ENCODE measurements around the gene PEX14. TPM values are rescaled to one million over a fixed set of nuclear protein-coding genes. Genes with fewer than 3 reads are reported as not detected.

The PEX14 gene
- total and polyA plus RNA-seq, 10 of the 15 experiments (the other 5 are each of a cell fraction or from before 2014, with no cell fraction given): 1.4 to 23.2 (median 12.0) TPM

DNA sequence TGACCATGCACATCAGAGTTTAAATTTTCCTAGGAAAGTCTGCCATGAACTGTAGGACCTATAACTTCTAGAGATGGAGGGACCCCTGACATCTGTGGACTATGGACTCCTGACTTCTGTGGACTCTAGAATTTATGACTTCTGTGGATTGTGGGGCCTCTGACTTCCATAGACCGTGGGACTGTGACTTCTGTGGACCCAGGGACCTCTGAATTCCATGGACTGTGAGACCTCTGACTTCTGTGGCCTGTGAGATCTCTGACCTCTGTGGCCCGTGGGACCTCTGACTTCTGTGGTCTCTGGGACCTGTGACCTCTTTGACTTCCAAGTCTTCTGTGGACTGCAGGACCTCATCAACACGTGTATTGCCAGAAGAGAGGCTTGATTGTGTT is 36.7 kb downstream of the PEX14 start:
- POLR2A ChIA-PET: no interaction called here
- peaks cover 66% of the 10 kb centered on the region for H3K4me1 ChIP-seq (ENCODE audit: control insufficient read depth, insufficient read depth, low read length)
- H3K27me3 ChIP-seq (replicated peaks in 1 of 2; ENCODE audit: control insufficient read depth in 2 of 2, insufficient read depth in 2 of 2, low read length in 1 of 2): no peaks in the 10 kb centered on the region
- H3K79me2 ChIP-seq (ENCODE audit: control insufficient read depth, insufficient read depth, low read length): peaks cover 57% of the 10 kb centered on the region
- RAD21 ChIA-PET (ENCODE audit: unreplicated experiment): interaction anchor here (0.9 to 2.5 kb wide), 5 partner anchors 9 to 474 kb away, joined by 3 to 20 read pairs (median 5); no protein-coding TSS in a partner anchor
- DNase-seq (ENCODE audit: low read depth, low spot score) (no peak), ATAC-seq (0 out of 3 replicates have a peak, but pooled peaks have one; percentile 2), FAIRE-seq (no peak)
- peaks cover 1 to 3% of the 10 kb centered on the region in 2 experiments; a peak in 1 of 4 replicates for H3K36me3 ChIP-seq (ENCODE audit: control insufficient read depth in 2 of 2, insufficient read depth in 2 of 2, low read length in 1 of 2)
- no peaks in the 10 kb centered on the region for H3K9me3 ChIP-seq (replicated peaks; ENCODE audit: control insufficient read depth, insufficient read depth, low read length)
- H3K4me2 ChIP-seq (ENCODE audit: control insufficient read depth, insufficient read depth): peak overlapping the region; percentile 98
- H2AFZ ChIP-seq (ENCODE audit: control insufficient read depth, low read depth, low read length): peak overlapping the region; percentile 13; the same call in 1 of the 2 replicates
- in situ Hi-C loops (cut with MboI): no loop called here
- peak overlapping the region; percentile 98 for H3K27ac ChIP-seq (ENCODE audit: control insufficient read depth, insufficient read depth)
- no peaks in the 10 kb centered on the region; the same call in 1 of the 2 replicates for H4K20me1 ChIP-seq (ENCODE audit: control insufficient read depth, insufficient read depth)
- TSS peak; percentile 58 for BruUV-seq (replicated peaks)
- H3K4me3 ChIP-seq: peak overlapping the region; percentile 56; the same call in 1 of the 2 replicates
- WGBS (ENCODE audit: insufficient coverage, insufficient replicate concordance, low lambda C conversion rate, missing lambda C conversion rate): 34% methylated on average over 3 of the region's 3 CpGs
- CTCF ChIA-PET: interaction anchor here (1.1 to 6.4 kb wide), 6 partner anchors 8 to 430 kb away, joined by 3 to 117 read pairs (median 6); no protein-coding TSS in a partner anchor
- H3K9ac ChIP-seq (ENCODE audit: control insufficient read depth, insufficient read depth, low read length): peak overlapping the region; percentile 76
- intact Hi-C loops (cut with micrococcal nuclease; ENCODE audit: unreplicated experiment): loop anchor here (1.0 to 10.0 kb wide), 3 partner anchors 181 to 475 kb away; no protein-coding TSS in a partner anchor
- no peak for TF ChIP-seq POLR2AphosphoS5 (IDR thresholded peaks at IDR 0.05; ENCODE audit: low read length)
- TF ChIP-seq NR2F1 (conservative IDR thresholded peaks at IDR 0.05): peak; percentile 82
- TF ChIP-seq YY1 (IDR thresholded peaks at IDR 0.05; ENCODE audit: low read depth, low read length): 0 out of 2 replicates have a peak, but pooled peaks have one; percentile 23
- SMC1A ChIA-PET (ENCODE audit: uncharacterized antibody, unreplicated experiment): interaction anchor here (0.9 to 5.3 kb wide), 8 partner anchors 9 to 181 kb away, joined by 3 to 71 read pairs (median 4); no protein-coding TSS in a partner anchor

DNA sequence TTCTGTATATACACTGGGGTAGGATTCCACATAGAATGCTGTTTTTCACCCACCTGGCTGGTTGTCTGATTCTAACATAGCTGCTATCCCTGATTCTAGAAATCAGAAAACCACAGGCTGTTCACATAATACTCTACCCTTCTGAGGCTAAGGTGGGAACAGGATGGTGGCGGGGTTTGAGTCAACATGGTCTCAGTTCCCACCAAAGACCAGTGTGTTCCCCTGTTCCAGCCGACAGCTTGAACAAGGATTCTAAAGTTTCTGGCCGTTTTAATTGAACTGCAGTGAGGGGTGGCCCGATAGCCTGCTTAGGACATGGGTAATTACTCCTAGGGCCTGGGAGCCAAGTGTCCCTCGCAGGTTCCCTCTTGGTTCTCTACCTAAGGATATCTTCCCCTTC is 38.4 kb downstream of the PEX14 start:
- RAD21 ChIA-PET (ENCODE audit: unreplicated experiment): interaction anchor here (0.7 to 1.6 kb wide), 8 partner anchors 10 to 524 kb away, joined by 3 to 4 read pairs (median 3); no protein-coding TSS in a partner anchor
- Histone ChIP-seq H4K20me1 (ENCODE audit: control insufficient read depth, insufficient read depth) (no peaks in the 10 kb centered on the region; the same call in 1 of the 2 replicates), H3K4me1 (ENCODE audit: control insufficient read depth, insufficient read depth, low read length) (peaks cover 73% of the 10 kb centered on the region), H3K9me3 (replicated peaks; ENCODE audit: control insufficient read depth, insufficient read depth, low read length) (no peaks in the 10 kb centered on the region), H3K36me3 (ENCODE audit: control insufficient read depth in 2 of 2, insufficient read depth in 2 of 2, low read length in 1 of 2) (peaks cover 3 to 5% of the 10 kb centered on the region in 2 experiments; a peak in 2 of 4 replicates), H3K9ac (ENCODE audit: control insufficient read depth, insufficient read depth, low read length) (peak overlapping the region; percentile 6; the same call in 1 of the 2 replicates), H3K79me2 (ENCODE audit: control insufficient read depth, insufficient read depth, low read length) (peaks cover 66% of the 10 kb centered on the region), H3K27me3 (replicated peaks in 1 of 2; ENCODE audit: control insufficient read depth in 2 of 2, insufficient read depth in 2 of 2, low read length in 1 of 2) (no peaks in the 10 kb centered on the region), H3K4me2 (ENCODE audit: control insufficient read depth, insufficient read depth) (peak overlapping the region; percentile 2), H3K27ac (ENCODE audit: control insufficient read depth, insufficient read depth) (peak overlapping the region; percentile 98), H3K4me3 (no peak overlapping the region), H2AFZ (ENCODE audit: control insufficient read depth, low read depth, low read length) (no peak overlapping the region)
- intact Hi-C loops (cut with micrococcal nuclease; ENCODE audit: unreplicated experiment) (loop anchor here (5.0 to 10.0 kb wide), 2 partner anchors 179 to 452 kb away; no protein-coding TSS in a partner anchor), in situ Hi-C loops (cut with MboI) (no loop called here)
- SMC1A ChIA-PET (ENCODE audit: uncharacterized antibody, unreplicated experiment): interaction anchor here (0.7 to 3.5 kb wide), 14 partner anchors 9 to 524 kb away, joined by 3 to 21 read pairs (median 4); no protein-coding TSS in a partner anchor
- CTCF ChIA-PET: interaction anchor here (0.7 to 2.8 kb wide), 9 partner anchors 9 to 396 kb away, joined by 3 to 21 read pairs (median 6); no protein-coding TSS in a partner anchor
- ATAC-seq (peak; percentile 43), FAIRE-seq (no peak), DNase-seq (ENCODE audit: low read depth, low spot score) (no peak)
- BruUV-seq (replicated peaks): no TSS peak
- POLR2A ChIA-PET: interaction anchor here (0.9 kb wide), 1 partner anchor 18 kb away, joined by 3 read pairs; no protein-coding TSS in a partner anchor
- 74% methylated on average over 5 of the region's 5 CpGs for WGBS (ENCODE audit: insufficient coverage, insufficient replicate concordance, low lambda C conversion rate, missing lambda C conversion rate)
- TF ChIP-seq NBN (IDR thresholded peaks at IDR 0.05): no peak
- TF ChIP-seq IRF4 (IDR thresholded peaks at IDR 0.05; ENCODE audit: low read depth, low read length): peak; percentile 77; the same call in 1 of the 2 replicates
- TF ChIP-seq TCF12 (IDR thresholded peaks at IDR 0.05; ENCODE audit: low read depth, low read length): peak; percentile 75
- TF ChIP-seq EED (IDR thresholded peaks at IDR 0.05; ENCODE audit: low read depth): peak; percentile 65
- TF ChIP-seq NR2F1 (conservative IDR thresholded peaks at IDR 0.05): no peak
- peak; percentile 68 for TF ChIP-seq MEF2B (IDR thresholded peaks at IDR 0.05; ENCODE audit: partially characterized antibody, poor library complexity, severe bottlenecking)
- TF ChIP-seq TARDBP (IDR thresholded peaks at IDR 0.05; ENCODE audit: borderline replicate concordance): no peak
- peak; percentile 30; the same call in 1 of the 2 replicates for TF ChIP-seq MTA2 (IDR thresholded peaks at IDR 0.05; ENCODE audit: low read depth)
- 0 out of 2 replicates have a peak, but pooled peaks have one; percentile 44 for TF ChIP-seq DPF2 (IDR thresholded peaks at IDR 0.05)
- 0 out of 2 replicates have a peak, but pooled peaks have one; percentile 33 for TF ChIP-seq BACH1 (IDR thresholded peaks at IDR 0.05; ENCODE audit: borderline replicate concordance)
- TF ChIP-seq NFIC (IDR thresholded peaks at IDR 0.05; ENCODE audit: low read depth, low read length): peak; percentile 36; the same call in 1 of the 2 replicates
- TF ChIP-seq EP300 (IDR thresholded peaks at IDR 0.05; ENCODE audit: borderline replicate concordance in 1 of 2, control insufficient read depth in 1 of 2, low read depth in 2 of 2, low read length in 2 of 2): peak in 1 of 2 experiments; percentile 50; a peak in 1 of 4 replicates
- TF ChIP-seq BCL11A (IDR thresholded peaks at IDR 0.05; ENCODE audit: low read depth, low read length): peak; percentile 82
- TF ChIP-seq, protein P1, sequence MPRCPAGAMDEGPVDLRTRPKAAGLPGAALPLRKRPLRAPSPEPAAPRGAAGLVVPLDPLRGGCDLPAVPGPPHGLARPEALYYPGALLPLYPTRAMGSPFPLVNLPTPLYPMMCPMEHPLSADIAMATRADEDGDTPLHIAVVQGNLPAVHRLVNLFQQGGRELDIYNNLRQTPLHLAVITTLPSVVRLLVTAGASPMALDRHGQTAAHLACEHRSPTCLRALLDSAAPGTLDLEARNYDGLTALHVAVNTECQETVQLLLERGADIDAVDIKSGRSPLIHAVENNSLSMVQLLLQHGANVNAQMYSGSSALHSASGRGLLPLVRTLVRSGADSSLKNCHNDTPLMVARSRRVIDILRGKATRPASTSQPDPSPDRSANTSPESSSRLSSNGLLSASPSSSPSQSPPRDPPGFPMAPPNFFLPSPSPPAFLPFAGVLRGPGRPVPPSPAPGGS (IDR thresholded peaks at IDR 0.05; ENCODE audit: borderline replicate concordance, insufficient read depth, low read depth, low read length, poor library complexity, severe bottlenecking): peak; percentile 65
